Fibroblast of lung (primary cell): ENCODE results near the gene HEMK1.

Source experiments
- EZH2 ChIP-seq: IDR thresholded peaks from 2 replicates; pipeline ENCODE4 v1.5.1; 2012; ENCODE audit warnings: low read length, control low read depth, mild to moderate bottlenecking; ENCODE audit errors: missing control alignments
- TF ChIP-seq, protein P1 (sequence below), 2 donors: IDR thresholded peaks in 1 of 2; conservative IDR thresholded peaks in 1 of 2; 1 replicate in 1 of 2; 2 replicates in 1 of 2; pipeline ENCODE4 v1.5.1; 2011 to 2012; ENCODE audit warnings: low read length in 2 of 2, control low read depth in 1 of 2, inconsistent platforms in 1 of 2, low read depth in 1 of 2, mild to moderate bottlenecking in 1 of 2

GRCh38 chr3:50575372-50575771, 6.0 kb downstream of the HEMK1 start:
- TF ChIP-seq, protein P1, sequence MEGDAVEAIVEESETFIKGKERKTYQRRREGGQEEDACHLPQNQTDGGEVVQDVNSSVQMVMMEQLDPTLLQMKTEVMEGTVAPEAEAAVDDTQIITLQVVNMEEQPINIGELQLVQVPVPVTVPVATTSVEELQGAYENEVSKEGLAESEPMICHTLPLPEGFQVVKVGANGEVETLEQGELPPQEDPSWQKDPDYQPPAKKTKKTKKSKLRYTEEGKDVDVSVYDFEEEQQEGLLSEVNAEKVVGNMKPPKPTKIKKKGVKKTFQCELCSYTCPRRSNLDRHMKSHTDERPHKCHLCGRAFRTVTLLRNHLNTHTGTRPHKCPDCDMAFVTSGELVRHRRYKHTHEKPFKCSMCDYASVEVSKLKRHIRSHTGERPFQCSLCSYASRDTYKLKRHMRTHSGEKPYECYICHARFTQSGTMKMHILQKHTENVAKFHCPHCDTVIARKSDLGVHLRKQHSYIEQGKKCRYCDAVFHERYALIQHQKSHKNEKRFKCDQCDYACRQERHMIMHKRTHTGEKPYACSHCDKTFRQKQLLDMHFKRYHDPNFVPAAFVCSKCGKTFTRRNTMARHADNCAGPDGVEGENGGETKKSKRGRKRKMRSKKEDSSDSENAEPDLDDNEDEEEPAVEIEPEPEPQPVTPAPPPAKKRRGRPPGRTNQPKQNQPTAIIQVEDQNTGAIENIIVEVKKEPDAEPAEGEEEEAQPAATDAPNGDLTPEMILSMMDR (conservative IDR thresholded peaks at IDR 0.05 in 1 of 2, IDR thresholded peaks at IDR 0.05 in 1 of 2; ENCODE audit: low read depth in 1 of 2, low read length in 2 of 2): no peak
- no peak for TF ChIP-seq EZH2
